ENCODE data around the gene PHLDB3. TPM values are rescaled to one million over a fixed set of nuclear protein-coding genes. Genes with fewer than 3 reads are reported as not detected.
"Not testable (repeated sequence)": the region's sequence is repeated elsewhere in the genome, so short reads cannot be mapped to it uniquely, and the experiment has no call there.

Gene PHLDB3
- total RNA-seq, 4 donors from 2014 or later: 10.2 to 28.7 (median 16.5) TPM

- H3K27me3 ChIP-seq: no peaks in the 10 kb centered on the region
- 83 to 85% methylated on average over 5 to 15 of the region's 15 CpGs for WGBS, 2 donors (ENCODE audit: low coverage in 1 of 2)
- peaks cover 0 to under 1% (median 0%) of the 10 kb centered on the region in 4 donors for H3K4me1 ChIP-seq
- H3K4me3 ChIP-seq: no peak overlapping the region
- H3K9me3 ChIP-seq: no peaks in the 10 kb centered on the region
- no peak for TF ChIP-seq EP300 (IDR thresholded peaks at IDR 0.05; ENCODE audit: low read depth)
- no peak for TF ChIP-seq POLR2AphosphoS5 (IDR thresholded peaks at IDR 0.05)
- TF ChIP-seq CTCF (IDR thresholded peaks at IDR 0.05): no peak
- no peak for TF ChIP-seq POLR2A (IDR thresholded peaks at IDR 0.05)
- intact Hi-C loops (cut with DNase I; ENCODE audit: low total_unique reads) (no loop called here), in situ Hi-C loops (cut with MboI; ENCODE audit: low pct_ligation_motif_present in 1 of 4, low pct_unique_long_range_greater_than_20kb in 1 of 4, low sequenced_read_pairs in 3 of 4) (loop anchor here (5.0 to 25.0 kb wide), 3 partner anchors 70 to 368 kb away; partner anchors contain the start of gene LYPD5 (in 1 of the 4))
- H3K36me3 ChIP-seq: no peaks in the 10 kb centered on the region
- no peak overlapping the region for H3K27ac ChIP-seq
- no peak for DNase-seq
Measured at GRCh38 chr19:43444531-43445287, 59.8 kb downstream of the PHLDB3 start.

GRCh38 chr19:43444091-43444490 lies 60.5 kb downstream of the PHLDB3 start:
- H3K36me3 ChIP-seq; DNase-seq; H3K4me1 ChIP-seq; H3K27ac ChIP-seq; intact Hi-C loops (cut with DNase I; ENCODE audit: low total_unique reads); H3K4me3 ChIP-seq; H3K27me3 ChIP-seq; H3K9me3 ChIP-seq: not testable (repeated sequence)
- WGBS, 2 donors (ENCODE audit: low coverage in 1 of 2): 87 to 88% methylated on average over 8 to 9 of the region's 9 CpGs
- in situ Hi-C loops (cut with MboI; ENCODE audit: low pct_ligation_motif_present in 1 of 4, low pct_unique_long_range_greater_than_20kb in 1 of 4, low sequenced_read_pairs in 3 of 4): loop anchor here in 2 of 4 donors (10.0 to 25.0 kb wide), 2 partner anchors 71 to 368 kb away; partner anchors contain the start of gene LYPD5 (in 1 of the 2)

GRCh38 chr19:43441716-43442115 lies 62.8 kb downstream of the PHLDB3 start:
- WGBS, 2 donors (ENCODE audit: low coverage in 1 of 2): 51 to 52% methylated on average over 3 of the region's 3 CpGs
- in situ Hi-C loops (cut with MboI; ENCODE audit: low pct_ligation_motif_present in 1 of 4, low pct_unique_long_range_greater_than_20kb in 1 of 4, low sequenced_read_pairs in 3 of 4): loop anchor here in 2 of 4 donors (10.0 to 25.0 kb wide), 2 partner anchors 73 to 371 kb away; partner anchors contain the start of gene LYPD5 (in 1 of the 2)
- Histone ChIP-seq H3K4me3 (no peak overlapping the region), H3K36me3 (no peaks in the 10 kb centered on the region), H3K27ac (no peak overlapping the region), H3K4me1 (peaks cover 8 to 20% (median 10%) of the 10 kb centered on the region in 4 donors), H3K27me3 (no peaks in the 10 kb centered on the region), H3K9me3 (no peaks in the 10 kb centered on the region)
- TF ChIP-seq CTCF (IDR thresholded peaks at IDR 0.05): no peak
- TF ChIP-seq POLR2AphosphoS5 (IDR thresholded peaks at IDR 0.05): no peak
- TF ChIP-seq EP300 (IDR thresholded peaks at IDR 0.05; ENCODE audit: low read depth): no peak
- no peak for TF ChIP-seq POLR2A (IDR thresholded peaks at IDR 0.05)
- intact Hi-C loops (cut with DNase I; ENCODE audit: low total_unique reads): no loop called here
- DNase-seq: no peak

- Histone ChIP-seq H3K27me3 (no peaks in the 10 kb centered on the region), H3K36me3 (no peaks in the 10 kb centered on the region), H3K27ac (no peak overlapping the region), H3K4me3 (no peak overlapping the region), H3K9me3 (no peaks in the 10 kb centered on the region), H3K4me1 (peaks cover 8 to 20% (median 10%) of the 10 kb centered on the region in 4 donors)
- intact Hi-C loops (cut with DNase I; ENCODE audit: low total_unique reads) (no loop called here), in situ Hi-C loops (cut with MboI; ENCODE audit: low pct_ligation_motif_present in 1 of 4, low pct_unique_long_range_greater_than_20kb in 1 of 4, low sequenced_read_pairs in 3 of 4) (loop anchor here in 2 of 4 donors (10.0 to 25.0 kb wide), 2 partner anchors 75 to 373 kb away; partner anchors contain the start of gene LYPD5 (in 1 of the 2))
- no peak for DNase-seq
- TF ChIP-seq CTCF (IDR thresholded peaks at IDR 0.05): no peak
- no peak for TF ChIP-seq POLR2AphosphoS5 (IDR thresholded peaks at IDR 0.05)
- TF ChIP-seq EP300 (IDR thresholded peaks at IDR 0.05; ENCODE audit: low read depth): no peak
- no peak for TF ChIP-seq POLR2A (IDR thresholded peaks at IDR 0.05)
Measured at GRCh38 chr19:43439709-43440063, 64.9 kb downstream of the PHLDB3 start.
